ENCODE data around the gene KLF18.

KLF18 gene

DNA sequence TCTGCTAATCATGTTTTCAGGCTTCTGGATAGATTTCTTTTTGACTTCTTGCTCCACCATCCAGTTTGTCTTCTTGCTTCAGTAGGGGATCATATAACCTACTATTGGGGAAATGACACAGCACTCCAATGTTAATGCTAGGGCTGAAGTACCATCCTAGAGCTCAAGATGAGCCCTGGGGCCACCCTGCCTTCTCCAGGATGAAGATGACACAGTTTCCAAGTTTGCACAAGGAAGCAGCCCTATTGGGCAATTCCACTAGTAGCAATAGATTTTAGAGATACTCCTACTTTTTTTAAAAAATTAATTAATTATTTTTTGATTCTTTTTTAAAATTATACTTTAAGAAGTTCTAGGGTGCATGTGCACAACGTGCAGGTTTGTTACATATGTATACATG, 11.3 kb upstream of the KLF18 start:
- TF ChIP-seq, protein P1, sequence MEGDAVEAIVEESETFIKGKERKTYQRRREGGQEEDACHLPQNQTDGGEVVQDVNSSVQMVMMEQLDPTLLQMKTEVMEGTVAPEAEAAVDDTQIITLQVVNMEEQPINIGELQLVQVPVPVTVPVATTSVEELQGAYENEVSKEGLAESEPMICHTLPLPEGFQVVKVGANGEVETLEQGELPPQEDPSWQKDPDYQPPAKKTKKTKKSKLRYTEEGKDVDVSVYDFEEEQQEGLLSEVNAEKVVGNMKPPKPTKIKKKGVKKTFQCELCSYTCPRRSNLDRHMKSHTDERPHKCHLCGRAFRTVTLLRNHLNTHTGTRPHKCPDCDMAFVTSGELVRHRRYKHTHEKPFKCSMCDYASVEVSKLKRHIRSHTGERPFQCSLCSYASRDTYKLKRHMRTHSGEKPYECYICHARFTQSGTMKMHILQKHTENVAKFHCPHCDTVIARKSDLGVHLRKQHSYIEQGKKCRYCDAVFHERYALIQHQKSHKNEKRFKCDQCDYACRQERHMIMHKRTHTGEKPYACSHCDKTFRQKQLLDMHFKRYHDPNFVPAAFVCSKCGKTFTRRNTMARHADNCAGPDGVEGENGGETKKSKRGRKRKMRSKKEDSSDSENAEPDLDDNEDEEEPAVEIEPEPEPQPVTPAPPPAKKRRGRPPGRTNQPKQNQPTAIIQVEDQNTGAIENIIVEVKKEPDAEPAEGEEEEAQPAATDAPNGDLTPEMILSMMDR (IDR thresholded peaks at IDR 0.05), result no peak

DNA sequence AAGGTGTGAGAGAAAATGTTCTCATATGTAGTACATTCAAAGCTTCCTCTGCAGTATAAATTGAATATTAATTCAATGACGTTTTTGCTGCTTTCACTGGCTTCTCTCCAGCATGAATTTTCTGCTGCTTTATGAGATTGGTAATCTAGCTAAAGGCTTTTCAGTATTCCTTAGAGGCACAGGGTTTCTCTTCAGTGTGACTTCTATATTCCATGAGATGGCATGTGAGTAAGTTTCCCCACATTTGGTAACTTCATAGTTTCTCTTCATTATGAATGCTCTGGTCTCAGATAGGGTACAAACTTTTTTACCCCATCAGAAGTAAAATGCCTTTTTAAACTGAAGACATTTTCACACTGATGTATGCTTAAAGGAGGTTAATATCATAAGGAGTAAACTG, 10.4 kb upstream of the KLF18 start:
- TF ChIP-seq, protein P1 (IDR thresholded peaks at IDR 0.05), result no peak

DNA sequence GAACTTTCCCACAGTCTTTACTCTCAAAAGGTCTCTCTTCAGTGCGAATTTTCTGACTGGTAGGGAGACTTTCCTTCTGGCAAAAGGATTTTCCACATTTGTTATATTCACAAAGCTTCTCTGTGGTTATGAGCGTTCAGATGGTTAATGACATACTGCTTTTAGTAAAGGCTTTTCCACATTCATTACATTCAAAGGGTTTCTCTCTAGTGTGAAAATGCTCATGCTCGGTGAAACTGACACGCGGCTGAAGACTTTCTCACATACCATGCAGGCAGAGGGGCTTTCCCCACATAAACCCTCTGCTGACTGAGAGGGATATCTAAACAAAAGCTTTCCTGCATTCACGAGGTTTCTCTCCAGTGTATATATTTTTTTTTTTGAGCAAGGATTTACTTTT, 9.9 kb upstream of the KLF18 start:
- TF ChIP-seq, protein P1 (IDR thresholded peaks at IDR 0.05), result no peak

DNA sequence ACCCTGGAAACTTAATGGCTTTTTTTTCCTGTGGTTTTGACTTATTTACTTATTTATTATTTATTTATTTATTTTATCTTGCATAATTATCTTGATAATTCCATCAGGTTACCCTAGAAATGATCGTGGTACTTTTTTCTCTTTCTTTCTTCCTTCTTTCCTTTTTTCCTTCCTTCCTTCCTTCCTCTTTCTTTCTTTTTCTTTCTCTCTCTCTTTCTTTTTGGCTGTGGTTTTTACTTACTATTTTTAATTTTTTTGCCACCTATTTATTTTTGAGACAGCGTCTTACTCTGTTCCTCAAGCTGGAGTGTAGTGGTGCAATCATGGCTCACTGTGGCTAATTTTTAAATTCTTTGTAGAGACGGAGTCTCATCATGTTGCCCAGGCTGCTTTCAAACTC, 6.2 kb upstream of the KLF18 start:
- TF ChIP-seq, protein P1 (IDR thresholded peaks at IDR 0.05), result no peak

DNA sequence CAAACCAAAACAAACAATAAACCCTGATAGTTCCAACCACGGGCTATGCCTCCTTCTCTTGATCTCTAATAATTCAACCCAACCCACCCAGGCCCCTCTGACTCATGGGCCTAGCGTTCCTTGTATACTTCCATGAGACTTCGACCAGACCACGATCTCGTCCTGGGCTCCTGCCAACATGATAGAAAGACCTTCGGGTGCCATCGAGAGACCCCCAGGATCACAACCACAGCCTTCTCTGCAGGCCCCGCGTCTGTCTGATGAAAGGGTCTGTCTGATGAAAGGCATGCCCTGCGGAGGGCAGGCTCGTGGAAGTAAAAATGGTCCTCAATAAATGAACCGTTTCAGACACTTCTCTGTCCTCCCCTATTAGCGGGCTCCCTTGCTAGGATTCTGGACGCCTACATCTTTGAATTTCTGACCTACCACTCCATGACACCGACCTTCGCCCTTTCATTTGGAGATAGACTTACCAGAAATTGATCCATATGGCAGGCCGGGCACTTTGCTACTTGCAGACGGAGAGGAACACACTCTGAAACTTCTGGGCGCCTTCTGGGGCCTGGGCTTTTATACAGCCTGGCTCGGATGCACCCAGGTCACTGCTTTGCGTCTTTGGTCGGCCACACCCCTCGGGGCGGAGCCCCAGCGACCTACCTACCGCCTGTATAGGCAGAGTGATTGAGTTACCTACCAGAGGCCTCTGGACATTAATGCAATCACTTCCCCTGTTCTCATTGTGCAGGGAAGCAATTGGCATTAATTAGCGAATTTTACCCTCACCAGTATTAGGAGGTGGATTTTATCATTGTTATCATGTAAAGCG, 5.3 kb upstream of the KLF18 start:
- TF ChIP-seq, protein P1 (IDR thresholded peaks at IDR 0.05), result no peak

DNA sequence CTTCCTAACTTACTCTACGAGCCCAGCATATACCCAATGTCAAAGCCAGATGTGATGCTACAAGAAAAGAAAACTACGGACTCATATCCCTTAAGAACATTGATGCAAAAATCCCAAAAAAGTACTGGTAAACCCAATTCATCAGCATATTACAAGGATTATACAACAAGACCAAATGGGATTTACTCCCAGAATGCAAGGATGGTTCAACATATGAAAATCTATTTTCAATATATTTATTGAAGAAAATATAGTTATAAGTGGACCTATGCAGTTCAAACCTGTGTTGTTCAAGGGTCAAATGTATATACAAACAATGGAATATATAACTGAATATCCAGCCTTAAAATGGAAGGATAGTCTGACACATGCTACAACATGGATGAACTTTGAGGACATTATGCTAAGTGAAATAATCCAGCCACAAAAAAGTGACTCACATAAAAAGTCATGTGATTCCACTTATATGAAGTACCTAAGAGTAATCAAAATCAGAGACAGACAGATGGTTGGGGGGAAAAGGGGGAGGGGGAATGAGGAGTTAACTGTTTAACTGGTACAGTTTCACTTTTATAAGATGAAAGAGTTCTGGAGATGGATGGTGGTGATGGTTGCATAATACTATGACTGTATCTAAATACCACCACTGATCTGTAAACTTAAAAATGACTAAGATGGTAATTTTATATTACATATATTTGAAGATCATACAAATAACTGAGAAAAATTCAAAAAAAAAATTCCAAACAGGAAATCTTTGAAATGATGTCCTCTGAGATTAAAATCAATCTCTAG, 3.7 kb upstream of the KLF18 start:
- TF ChIP-seq, protein P1 (IDR thresholded peaks at IDR 0.05), result no peak

DNA sequence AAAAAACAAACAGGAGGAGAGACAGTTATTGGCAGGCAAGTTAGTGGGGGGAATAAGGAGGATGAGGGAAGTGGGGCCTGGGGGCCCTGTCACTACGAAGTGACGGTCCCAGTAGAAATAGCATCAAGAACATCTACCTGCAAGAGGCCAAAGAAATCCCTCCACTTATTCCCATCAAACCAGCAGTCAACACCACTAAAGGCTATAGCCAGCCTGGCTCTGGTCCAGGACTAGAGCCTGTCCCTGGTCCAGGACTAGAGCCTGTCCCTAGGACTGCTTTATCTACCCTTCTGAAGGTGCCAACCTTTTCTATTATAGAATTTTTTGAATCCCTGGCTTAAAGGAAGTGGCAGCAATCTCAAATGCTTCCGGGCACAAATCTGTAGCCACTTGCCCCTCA, 3.2 kb downstream of the KLF18 start:
- TF ChIP-seq, protein P1 (IDR thresholded peaks at IDR 0.05), result no peak
